Adrenal gland (tissue), 5 donors: ENCODE results near the gene XYLT2.

Source experiments
- CTCF ChIP-seq, 6 experiments: fragments of 450-650 bp in 4 of 6; fragments of 200-600 bp in 2 of 6; sonication (generic) in 1 of 6; IDR thresholded peaks; 1 replicate in 5 of 6; 2 replicates in 1 of 6; pipeline versions ENCODE4 v1.5.1 to v1.8.0; 2016 to 2021; ENCODE audit warnings: antibody characterized with exemption in 6 of 6, mild to moderate bottlenecking in 2 of 6, moderate library complexity in 1 of 6
- POLR2A ChIP-seq, 2 donors: fragments of 450-650 bp; IDR thresholded peaks; one replicate each; pipeline ENCODE4 v1.6.1; 2017; ENCODE audit warnings: antibody characterized with exemption in 2 of 2, mild to moderate bottlenecking in 2 of 2, moderate library complexity in 1 of 2
- donor health status: DM: no; HTN: no; CAD: no.

DNA sequence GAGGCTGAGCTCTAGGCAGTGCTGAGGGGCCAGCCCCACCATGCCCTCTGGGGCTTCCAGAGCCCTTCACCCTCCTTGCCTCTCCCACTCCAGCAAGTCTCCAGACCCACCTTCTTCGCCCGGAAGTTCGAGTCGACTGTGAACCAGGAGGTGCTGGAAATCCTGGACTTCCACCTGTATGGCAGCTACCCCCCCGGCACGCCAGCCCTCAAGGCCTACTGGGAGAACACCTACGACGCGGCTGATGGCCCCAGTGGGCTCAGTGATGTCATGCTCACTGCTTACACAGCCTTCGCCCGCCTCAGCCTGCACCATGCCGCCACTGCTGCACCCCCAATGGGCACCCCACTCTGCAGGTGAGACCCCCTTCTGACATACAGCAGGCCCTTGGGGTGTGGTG is 10.5 kb downstream of the XYLT2 start:
- TF ChIP-seq CTCF (IDR thresholded peaks at IDR 0.05) (no peak), POLR2A (IDR thresholded peaks at IDR 0.05) (no peak)
